Urothelium cell line (cell line): ENCODE data around the gene RUNX2.

Source experiments
- DNase-seq: peaks from one replicate; pipeline ENCODE4 v3.0.0; 2011; ENCODE audit warnings: low spot score, mixed read lengths
- FAIRE-seq: peaks from 2 replicates; lab custom pipeline; 2011; peaks lifted over from hg19 to GRCh38; lab: Jason Lieb, UNC

Gene RUNX2

GRCh38 chr6:45505470-45505869, 177.3 kb downstream of the RUNX2 start:
- FAIRE-seq (no peak), DNase-seq (no peak)

- no peak for DNase-seq
- no peak for FAIRE-seq
These were observed 179.1 kb downstream of the RUNX2 start for GRCh38 chr6:45507186-45507585.

- DNase-seq (no peak), FAIRE-seq (no peak)
These were observed 181.3 kb downstream of the RUNX2 start for GRCh38 chr6:45509426-45509825.

GRCh38 chr6:45512717-45513116, 184.6 kb downstream of the RUNX2 start:
- FAIRE-seq, result no peak
- DNase-seq, result no peak

GRCh38 chr6:45513213-45513618, 185.1 kb downstream of the RUNX2 start:
- FAIRE-seq (no peak), DNase-seq (no peak)

- FAIRE-seq, result no peak
- DNase-seq, result no peak
These were observed 185.7 kb downstream of the RUNX2 start for GRCh38 chr6:45513843-45514242.

GRCh38 chr6:45514454-45515230, 186.5 kb downstream of the RUNX2 start:
- DNase-seq (no peak), FAIRE-seq (no peak)

GRCh38 chr6:45518013-45518720, 190.0 kb downstream of the RUNX2 start:
- FAIRE-seq (no peak), DNase-seq (no peak)

- FAIRE-seq (no peak), DNase-seq (no peak)
These were observed 193.1 kb downstream of the RUNX2 start for GRCh38 chr6:45521226-45521625.

GRCh38 chr6:45522486-45522885, 194.4 kb downstream of the RUNX2 start:
- DNase-seq, result no peak
- FAIRE-seq, result no peak

- DNase-seq (no peak), FAIRE-seq (no peak)
These were observed 199.1 kb downstream of the RUNX2 start for GRCh38 chr6:45527210-45527609.

- DNase-seq (no peak), FAIRE-seq (no peak)
These were observed 204.0 kb downstream of the RUNX2 start for GRCh38 chr6:45531999-45532595.

- DNase-seq (no peak), FAIRE-seq (no peak)
These were observed 204.6 kb downstream of the RUNX2 start for GRCh38 chr6:45532721-45533210.

GRCh38 chr6:45533386-45533785, 205.3 kb downstream of the RUNX2 start:
- FAIRE-seq (no peak), DNase-seq (no peak)

- DNase-seq, result no peak
These were observed 207.8 kb downstream of the RUNX2 start for GRCh38 chr6:45535933-45536332.

GRCh38 chr6:45537539-45537938, 209.4 kb downstream of the RUNX2 start:
- DNase-seq, result no peak
- no peak for FAIRE-seq

More at GRCh38 chr6:45535933-45536332, 207.8 kb downstream of the RUNX2 start:
- FAIRE-seq, result no peak

- FAIRE-seq, result no peak
- no peak for DNase-seq
These were observed 210.8 kb downstream of the RUNX2 start for GRCh38 chr6:45538641-45539547.

GRCh38 chr6:45540375-45540920, 212.3 kb downstream of the RUNX2 start:
- FAIRE-seq (no peak), DNase-seq (no peak)

- FAIRE-seq, result no peak
- no peak for DNase-seq
These were observed 213.8 kb downstream of the RUNX2 start for GRCh38 chr6:45541934-45542333.
